Erythroblast (primary cell): Measurements from ENCODE around the gene ZNF625.

ENCODE experiments used
- GATA1 ChIP-seq: IDR thresholded peaks from 2 replicates; pipeline ENCODE4 v1.6.1; 2011; ENCODE audit warnings: low read depth, mild to moderate bottlenecking, control low read depth, low read length, moderate library complexity
- POLR2A ChIP-seq: IDR thresholded peaks from 2 replicates; pipeline ENCODE4 v1.6.1; 2011; ENCODE audit warnings: mild to moderate bottlenecking, low read length

GRCh38 chr19:12139885-12140544 is 16.5 kb downstream of the ZNF625 start, which contains the start of gene ZNF20:
- peak; percentile 49 for TF ChIP-seq POLR2A
- no peak for TF ChIP-seq GATA1
